ENCODE measurements around the gene LRRFIP1. TPM values are rescaled to one million over a fixed set of nuclear protein-coding genes. Genes with fewer than 3 reads are reported as not detected.

Gene LRRFIP1
- total and polyA plus RNA-seq, 9 of the 15 experiments (the other 6 are each of a cell fraction or from before 2014, with no cell fraction given), result 13.1 to 45.2 (median 31.3) TPM

GRCh38 chr2:237674731-237675276 lies 47.4 kb downstream of the LRRFIP1 start:
- Histone ChIP-seq H3K9me1 (ENCODE audit: control insufficient read depth, insufficient read depth, low read length) (no peaks in the 10 kb centered on the region), H3K79me2 (ENCODE audit: control insufficient read depth, insufficient read depth, low read length) (no peaks in the 10 kb centered on the region), H2AFZ (ENCODE audit: low read depth, low read length) (0 out of 2 replicates have a peak overlapping the region, but pooled peaks have one; percentile 14), H3K27ac (ENCODE audit: extremely low read depth, low read depth, low read length) (no peak overlapping the region), H3K27me3 (ENCODE audit: control insufficient read depth in 2 of 2, insufficient read depth in 2 of 2, low read length in 2 of 2) (peaks cover 17 to 26% of the 10 kb centered on the region in 2 experiments; a peak in 4 of 5 replicates), H4K20me1 (replicated peaks; ENCODE audit: control insufficient read depth, insufficient read depth, low read length) (no peaks in the 10 kb centered on the region), H3K9me3 (replicated peaks; ENCODE audit: control insufficient read depth, insufficient read depth, low read depth, low read length) (no peaks in the 10 kb centered on the region), H3K4me3 (no peak overlapping the region), H3K36me3 (ENCODE audit: control insufficient read depth, insufficient read depth, low read length) (no peaks in the 10 kb centered on the region), H3K4me1 (replicated peaks in 1 of 2; ENCODE audit: control insufficient read depth in 2 of 2, insufficient read depth in 2 of 2, low read length in 2 of 2) (peaks cover 0 to 10% of the 10 kb centered on the region in 2 experiments; a peak in 4 of 5 replicates), H3K9ac (ENCODE audit: insufficient read depth in 1 of 2, low read depth in 2 of 2, low read length in 2 of 2) (no peak overlapping the region; a peak in 1 of 4 replicates), H3K4me2 (ENCODE audit: insufficient read depth, low read length) (peak overlapping the region; percentile 21; the same call in 1 of the 2 replicates)
- ChIA-PET POLR2A (no interaction called here), CTCF (ENCODE audit: low intra/inter-chr PET ratio) (interaction anchor here (5.1 kb wide), 1 partner anchor 70 kb away, joined by 59 read pairs; no protein-coding TSS in a partner anchor)
- WGBS (ENCODE audit: insufficient coverage, low coverage, missing lambda C conversion rate), result 16% methylated on average over 16 of the region's 17 CpGs
- intact Hi-C loops (cut with micrococcal nuclease), result no loop called here
- peak; percentile 68 for ATAC-seq
- FAIRE-seq, result no peak
- in situ Hi-C loops (cut with MboI), result loop anchor here (5.0 kb wide), 1 partner anchor 67 kb away; no protein-coding TSS in a partner anchor
- peak in 1 of 4 experiments; percentile 12 for DNase-seq (ENCODE audit: extremely low read depth in 1 of 4, low spot score in 3 of 4)
- BruUV-seq (replicated peaks), result no TSS peak
- TF ChIP-seq DDX20 (tag; IDR thresholded peaks at IDR 0.05; ENCODE audit: low read depth) (no peak), ZNF274 (IDR thresholded peaks at IDR 0.05; ENCODE audit: borderline replicate concordance, low read depth, low read length) (no peak), NCOA2 (IDR thresholded peaks at IDR 0.05; ENCODE audit: partially characterized antibody in 2 of 2) (no peak), SMAD4 (CRISPR knock-in tag; conservative IDR thresholded peaks at IDR 0.05) (no peak), SAFB (IDR thresholded peaks at IDR 0.05; ENCODE audit: borderline replicate concordance, low read depth, low read length) (no peak), RFX1 (IDR thresholded peaks at IDR 0.05) (peak; percentile 74), MEF2A (IDR thresholded peaks at IDR 0.05; ENCODE audit: control insufficient read depth, low read depth, low read length) (no peak), ZNF263 (CRISPR knock-in tag; IDR thresholded peaks at IDR 0.05; ENCODE audit: borderline replicate concordance) (peak; percentile 79; the same call in 1 of the 2 replicates), TFAP4 (CRISPR knock-in tag; IDR thresholded peaks at IDR 0.05; ENCODE audit: borderline replicate concordance) (no peak), ZNF57 (CRISPR knock-in tag; IDR thresholded peaks at IDR 0.05) (no peak), E2F6 (IDR thresholded peaks at IDR 0.05; ENCODE audit: borderline replicate concordance in 1 of 2, extremely low read depth in 1 of 2, insufficient read depth in 1 of 2, insufficient read length in 1 of 2, low read depth in 1 of 2, low read length in 1 of 2, poor library complexity in 1 of 2, severe bottlenecking in 1 of 2) (peak in 1 of 2 experiments; percentile 29), FOXJ2 (tag; IDR thresholded peaks at IDR 0.05) (peak; percentile 81), MAX (CRISPR knock-in tag; IDR thresholded peaks at IDR 0.05) (peak; percentile 71), POLR2AphosphoS2 (IDR thresholded peaks at IDR 0.05; ENCODE audit: low read length) (no peak), ELF2 (CRISPR knock-in tag; IDR thresholded peaks at IDR 0.05) (peak; percentile 73; the same call in 1 of the 2 replicates), HDAC6 (IDR thresholded peaks at IDR 0.05; ENCODE audit: low read depth, low read length) (no peak), ELF1 (tag; IDR thresholded peaks at IDR 0.05) (peak; percentile 74), VEZF1 (CRISPR knock-in tag; IDR thresholded peaks at IDR 0.05) (peak; percentile 46; the same call in 1 of the 2 replicates)

Data from K562 (cell line).